Daoy (cell line): ENCODE measurements around the gene MTCL3.
A peak's percentile ranks its signal among the peaks of the same experiment; 100 is the strongest.

Experiments used
- DNase-seq: peaks from one replicate; pipeline ENCODE4 v3.0.0-alpha.2; 2015; ENCODE audit warnings: low read depth

Gene MTCL3

GRCh38 chr6:127518710-127519468 lies at the start of gene MTCL3:
Gene MTCL3 (minus strand): TSS chr6:127519335.
- peak; percentile 94 for DNase-seq

GRCh38 chr6:127567476-127567875 lies 48.3 kb upstream of the MTCL3 start:
- no peak for DNase-seq

GRCh38 chr6:127566651-127567050 lies 47.5 kb upstream of the MTCL3 start:
- DNase-seq, result no peak

- no peak for DNase-seq
These were observed 47.0 kb upstream of the MTCL3 start for GRCh38 chr6:127566119-127566518.

GRCh38 chr6:127564761-127565160 lies 45.6 kb upstream of the MTCL3 start:
- no peak for DNase-seq

GRCh38 chr6:127561660-127562059 lies 42.5 kb upstream of the MTCL3 start:
- no peak for DNase-seq

GRCh38 chr6:127554435-127555006 lies 35.4 kb upstream of the MTCL3 start:
- DNase-seq, result peak; percentile 63

- peak; percentile 28 for DNase-seq
These were observed 31.3 kb upstream of the MTCL3 start for GRCh38 chr6:127550403-127550802.

- no peak for DNase-seq
These were observed 28.9 kb upstream of the MTCL3 start for GRCh38 chr6:127547904-127548649.

GRCh38 chr6:127547215-127547614 lies 28.1 kb upstream of the MTCL3 start:
- DNase-seq, result no peak

GRCh38 chr6:127539272-127539671 lies 20.1 kb upstream of the MTCL3 start:
- DNase-seq, result no peak

- DNase-seq, result no peak
These were observed 19.7 kb upstream of the MTCL3 start for GRCh38 chr6:127538750-127539264.

GRCh38 chr6:127533736-127534135 lies 14.6 kb upstream of the MTCL3 start:
- DNase-seq, result no peak

- DNase-seq, result no peak
These were observed 13.9 kb upstream of the MTCL3 start for GRCh38 chr6:127533011-127533410.

- DNase-seq, result no peak
These were observed 3.6 kb upstream of the MTCL3 start for GRCh38 chr6:127522714-127523113.

GRCh38 chr6:127520066-127520465 lies 931 bp upstream of the MTCL3 start:
- DNase-seq, result no peak

GRCh38 chr6:127519469-127519785 lies 292 bp upstream of the MTCL3 start:
- DNase-seq, result no peak

GRCh38 chr6:127518191-127518709 lies 885 bp downstream of the MTCL3 start:
- DNase-seq, result peak; percentile 50

- no peak for DNase-seq
These were observed 1.4 kb downstream of the MTCL3 start for GRCh38 chr6:127517693-127518092.

GRCh38 chr6:127516662-127517273 lies 2.4 kb downstream of the MTCL3 start:
- DNase-seq, result peak; percentile 78

- DNase-seq, result peak; percentile 78
These were observed 3.1 kb downstream of the MTCL3 start for GRCh38 chr6:127515794-127516661.
